Measurements from ENCODE around the gene GNAZ.

Gene GNAZ

DNA sequence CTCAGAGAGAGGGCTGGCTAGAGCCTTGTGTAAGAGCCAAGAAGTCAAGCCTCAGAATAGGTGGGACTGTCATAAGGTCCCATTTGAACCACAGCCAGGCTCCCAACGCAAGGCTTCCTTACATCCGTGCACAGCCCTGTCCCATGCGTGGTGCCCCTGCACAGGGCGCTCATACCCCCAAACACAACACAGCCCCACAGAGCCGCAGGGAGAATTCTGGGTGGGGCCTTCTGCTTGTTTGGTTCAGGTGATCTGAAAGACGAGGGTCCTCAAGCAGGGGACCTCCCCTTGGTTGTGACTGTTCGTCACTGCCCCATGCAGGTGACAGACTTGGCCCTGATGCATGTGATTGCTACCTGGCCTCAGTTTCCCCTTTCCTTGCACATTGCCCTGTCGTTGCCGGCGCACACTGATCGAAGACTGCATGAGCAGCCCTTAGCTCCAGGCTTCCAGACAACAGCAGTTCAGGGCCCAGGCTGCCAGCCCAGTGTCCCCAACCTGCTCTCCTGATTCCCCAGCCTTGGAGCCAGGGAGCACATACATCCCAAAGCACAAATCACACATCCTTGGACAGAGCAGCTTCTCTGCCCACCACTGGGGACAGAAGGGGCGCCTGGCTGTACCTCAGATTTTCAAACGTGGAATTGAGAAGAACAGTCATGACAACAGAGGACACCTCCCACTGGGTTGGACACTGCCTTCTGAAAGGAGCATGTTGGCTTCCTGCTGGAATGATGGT lies 22.1 kb downstream of the GNAZ start:
- peaks cover 15% of the 10 kb centered on the region for H3K27me3 ChIP-seq (replicated peaks; ENCODE audit: control insufficient read depth, insufficient read depth, low read length)
- H3K36me3 ChIP-seq (ENCODE audit: control insufficient read depth, insufficient read depth, low read length, severe bottlenecking), result no peaks in the 10 kb centered on the region
- no peaks in the 10 kb centered on the region for H3K4me1 ChIP-seq (ENCODE audit: control insufficient read depth, insufficient read depth, low read length)
- no peaks in the 10 kb centered on the region for H3K9me3 ChIP-seq (ENCODE audit: control insufficient read depth, low read length)
- DNase-seq (ENCODE audit: low read depth), result no peak
- no peak overlapping the region for H3K4me3 ChIP-seq (ENCODE audit: low read length)
- no peak overlapping the region for H3K9ac ChIP-seq (ENCODE audit: low read length)

DNA sequence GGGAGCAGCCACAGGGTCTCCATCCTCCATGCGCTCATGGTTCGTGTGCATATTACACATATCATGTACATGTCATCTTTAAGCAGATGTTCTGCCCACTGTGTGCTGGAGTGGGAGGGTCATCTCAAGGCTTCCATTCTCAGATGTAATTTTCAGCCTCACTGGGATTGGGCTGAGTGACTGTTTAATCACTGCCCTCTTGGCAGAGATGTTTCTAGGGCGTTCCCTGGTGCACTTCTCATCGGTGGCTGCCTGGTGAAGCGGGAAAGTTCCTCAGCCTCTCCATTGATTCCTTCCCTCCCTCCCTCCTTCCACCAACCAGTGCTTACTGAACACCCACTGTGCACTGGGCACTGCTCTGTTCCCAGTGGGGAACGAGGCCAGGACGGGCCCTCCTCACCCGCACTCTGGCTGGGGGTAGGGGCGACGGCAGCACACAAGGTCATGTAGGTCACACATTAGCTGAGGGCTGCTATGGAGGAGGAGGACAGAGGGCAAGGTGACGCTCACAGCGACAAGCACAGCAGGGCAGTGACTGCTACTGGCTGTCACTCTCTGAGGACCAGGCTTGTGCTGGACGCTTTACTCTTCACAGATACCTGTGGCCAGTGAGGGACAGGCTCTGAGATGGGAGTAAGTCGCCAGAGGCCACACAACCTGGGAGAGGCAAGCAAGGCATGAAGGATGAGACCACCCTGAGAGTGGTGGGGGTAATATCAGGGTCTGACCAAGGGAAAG lies 22.9 kb downstream of the GNAZ start:
- peaks cover 15% of the 10 kb centered on the region for H3K27me3 ChIP-seq (replicated peaks; ENCODE audit: control insufficient read depth, insufficient read depth, low read length)
- H3K4me1 ChIP-seq (ENCODE audit: control insufficient read depth, insufficient read depth, low read length), result no peaks in the 10 kb centered on the region
- no peak overlapping the region for H3K9ac ChIP-seq (ENCODE audit: low read length)
- no peaks in the 10 kb centered on the region for H3K9me3 ChIP-seq (ENCODE audit: control insufficient read depth, low read length)
- H3K4me3 ChIP-seq (ENCODE audit: low read length), result no peak overlapping the region
- no peak for DNase-seq (ENCODE audit: low read depth)
- no peaks in the 10 kb centered on the region for H3K36me3 ChIP-seq (ENCODE audit: control insufficient read depth, insufficient read depth, low read length, severe bottlenecking)

DNA sequence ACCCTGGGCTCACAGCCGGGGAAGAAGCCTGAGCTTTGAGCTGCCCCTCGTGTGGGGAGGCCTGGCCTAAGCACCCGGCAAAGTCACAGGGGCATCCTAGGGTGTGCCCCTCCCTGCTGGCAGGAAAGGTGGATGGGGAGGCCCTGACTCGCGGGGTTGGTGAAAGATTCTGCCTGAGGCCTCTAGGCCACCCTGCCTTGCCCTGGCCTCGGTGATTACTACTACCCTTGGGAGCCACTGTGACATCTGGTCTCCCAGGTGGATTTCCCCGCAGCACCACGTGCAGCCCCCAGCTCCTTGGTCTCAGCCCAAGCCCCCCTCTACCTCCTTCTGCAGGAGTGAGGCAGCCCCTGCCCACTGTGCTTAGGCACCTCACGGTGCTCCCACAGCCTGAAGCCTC lies 23.9 kb downstream of the GNAZ start:
- no peak for DNase-seq (ENCODE audit: low read depth)
- no peak overlapping the region for H3K4me3 ChIP-seq (ENCODE audit: low read length)
- no peak overlapping the region for H3K9ac ChIP-seq (ENCODE audit: low read length)
- no peaks in the 10 kb centered on the region for H3K4me1 ChIP-seq (ENCODE audit: control insufficient read depth, insufficient read depth, low read length)
- peaks cover 15% of the 10 kb centered on the region for H3K27me3 ChIP-seq (replicated peaks; ENCODE audit: control insufficient read depth, insufficient read depth, low read length)
- no peaks in the 10 kb centered on the region for H3K9me3 ChIP-seq (ENCODE audit: control insufficient read depth, low read length)
- no peaks in the 10 kb centered on the region for H3K36me3 ChIP-seq (ENCODE audit: control insufficient read depth, insufficient read depth, low read length, severe bottlenecking)

DNA sequence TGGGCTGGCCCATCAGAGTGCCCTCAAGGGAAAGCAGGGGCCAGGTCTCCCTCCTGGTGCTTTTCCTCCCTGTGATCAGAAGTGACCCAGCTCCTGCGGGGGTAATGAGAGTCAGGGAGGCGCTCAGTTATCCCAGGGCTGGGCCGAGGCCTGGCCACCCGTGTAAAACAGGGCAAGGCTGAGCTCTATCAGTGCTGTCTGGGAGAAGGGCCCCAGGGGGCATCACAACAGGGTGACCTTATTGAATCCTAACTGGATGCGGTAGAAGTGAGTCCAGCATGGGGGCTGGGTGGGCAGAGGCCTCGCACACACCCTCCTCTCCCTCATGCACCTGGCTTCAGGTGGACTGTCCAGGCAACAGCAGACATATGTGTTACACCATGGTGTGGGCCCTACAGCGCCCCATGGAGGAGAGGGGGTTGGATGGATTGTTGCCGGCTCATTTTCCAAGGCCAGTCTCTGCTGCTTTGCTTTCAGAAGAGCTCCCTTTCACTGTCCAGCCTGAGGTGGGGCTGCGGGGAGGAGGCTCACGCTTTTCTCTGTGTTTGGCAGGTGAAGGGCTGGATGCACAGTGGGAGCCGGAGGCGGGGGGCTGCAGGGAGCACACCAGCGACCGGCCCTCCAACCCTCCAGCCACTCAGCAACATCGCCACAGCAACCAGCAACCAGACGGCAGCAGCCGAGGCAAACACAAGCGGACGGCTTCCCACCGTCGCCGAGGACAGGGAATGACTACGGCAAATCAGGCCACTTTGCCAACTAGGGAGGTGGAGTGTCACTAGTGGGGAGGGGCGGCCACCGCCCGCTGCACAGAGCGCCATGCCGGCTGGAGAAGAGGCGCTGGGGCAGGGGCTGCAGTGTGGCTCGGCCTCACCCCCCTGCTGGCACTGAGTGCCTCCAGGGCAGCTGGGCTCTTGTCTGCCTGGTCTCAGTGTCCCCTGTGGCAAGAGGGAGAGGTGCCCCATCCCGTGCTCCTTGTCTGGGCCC lies 24.7 kb downstream of the GNAZ start:
- peaks cover 12% of the 10 kb centered on the region for H3K27me3 ChIP-seq (replicated peaks; ENCODE audit: control insufficient read depth, insufficient read depth, low read length)
- no peaks in the 10 kb centered on the region for H3K4me1 ChIP-seq (ENCODE audit: control insufficient read depth, insufficient read depth, low read length)
- no peak overlapping the region for H3K9ac ChIP-seq (ENCODE audit: low read length)
- no peak overlapping the region for H3K4me3 ChIP-seq (ENCODE audit: low read length)
- no peaks in the 10 kb centered on the region for H3K9me3 ChIP-seq (ENCODE audit: control insufficient read depth, low read length)
- no peaks in the 10 kb centered on the region for H3K36me3 ChIP-seq (ENCODE audit: control insufficient read depth, insufficient read depth, low read length, severe bottlenecking)
- DNase-seq (ENCODE audit: low read depth), result no peak

- no peak overlapping the region for H3K4me3 ChIP-seq (ENCODE audit: low read length)
- DNase-seq (ENCODE audit: low read depth), result no peak
- H3K36me3 ChIP-seq (ENCODE audit: control insufficient read depth, insufficient read depth, low read length, severe bottlenecking), result no peaks in the 10 kb centered on the region
- H3K4me1 ChIP-seq (ENCODE audit: control insufficient read depth, insufficient read depth, low read length), result no peaks in the 10 kb centered on the region
- no peaks in the 10 kb centered on the region for H3K9me3 ChIP-seq (ENCODE audit: control insufficient read depth, low read length)
- peaks cover 9% of the 10 kb centered on the region for H3K27me3 ChIP-seq (replicated peaks; ENCODE audit: control insufficient read depth, insufficient read depth, low read length)
- H3K9ac ChIP-seq (ENCODE audit: low read length), result no peak overlapping the region
Measured at GRCh38 chr22:23095733-23096342, 25.5 kb downstream of the GNAZ start.

GRCh38 chr22:23097412-23098229 lies 27.3 kb downstream of the GNAZ start:
- Histone ChIP-seq H3K27me3 (replicated peaks; ENCODE audit: control insufficient read depth, insufficient read depth, low read length) (peaks cover 4% of the 10 kb centered on the region), H3K4me1 (ENCODE audit: control insufficient read depth, insufficient read depth, low read length) (no peaks in the 10 kb centered on the region), H3K9ac (ENCODE audit: low read length) (no peak overlapping the region), H3K36me3 (ENCODE audit: control insufficient read depth, insufficient read depth, low read length, severe bottlenecking) (no peaks in the 10 kb centered on the region), H3K4me3 (ENCODE audit: low read length) (no peak overlapping the region), H3K9me3 (ENCODE audit: control insufficient read depth, low read length) (no peaks in the 10 kb centered on the region)
- DNase-seq (ENCODE audit: low read depth), result no peak

GRCh38 chr22:23098230-23098705 lies 27.9 kb downstream of the GNAZ start:
- DNase-seq (ENCODE audit: low read depth), result peak; percentile 25
- no peaks in the 10 kb centered on the region for H3K36me3 ChIP-seq (ENCODE audit: control insufficient read depth, insufficient read depth, low read length, severe bottlenecking)
- H3K9me3 ChIP-seq (ENCODE audit: control insufficient read depth, low read length), result no peaks in the 10 kb centered on the region
- no peak overlapping the region for H3K9ac ChIP-seq (ENCODE audit: low read length)
- H3K27me3 ChIP-seq (replicated peaks; ENCODE audit: control insufficient read depth, insufficient read depth, low read length), result peaks cover 4% of the 10 kb centered on the region
- H3K4me3 ChIP-seq (ENCODE audit: low read length), result no peak overlapping the region
- no peaks in the 10 kb centered on the region for H3K4me1 ChIP-seq (ENCODE audit: control insufficient read depth, insufficient read depth, low read length)

DNA sequence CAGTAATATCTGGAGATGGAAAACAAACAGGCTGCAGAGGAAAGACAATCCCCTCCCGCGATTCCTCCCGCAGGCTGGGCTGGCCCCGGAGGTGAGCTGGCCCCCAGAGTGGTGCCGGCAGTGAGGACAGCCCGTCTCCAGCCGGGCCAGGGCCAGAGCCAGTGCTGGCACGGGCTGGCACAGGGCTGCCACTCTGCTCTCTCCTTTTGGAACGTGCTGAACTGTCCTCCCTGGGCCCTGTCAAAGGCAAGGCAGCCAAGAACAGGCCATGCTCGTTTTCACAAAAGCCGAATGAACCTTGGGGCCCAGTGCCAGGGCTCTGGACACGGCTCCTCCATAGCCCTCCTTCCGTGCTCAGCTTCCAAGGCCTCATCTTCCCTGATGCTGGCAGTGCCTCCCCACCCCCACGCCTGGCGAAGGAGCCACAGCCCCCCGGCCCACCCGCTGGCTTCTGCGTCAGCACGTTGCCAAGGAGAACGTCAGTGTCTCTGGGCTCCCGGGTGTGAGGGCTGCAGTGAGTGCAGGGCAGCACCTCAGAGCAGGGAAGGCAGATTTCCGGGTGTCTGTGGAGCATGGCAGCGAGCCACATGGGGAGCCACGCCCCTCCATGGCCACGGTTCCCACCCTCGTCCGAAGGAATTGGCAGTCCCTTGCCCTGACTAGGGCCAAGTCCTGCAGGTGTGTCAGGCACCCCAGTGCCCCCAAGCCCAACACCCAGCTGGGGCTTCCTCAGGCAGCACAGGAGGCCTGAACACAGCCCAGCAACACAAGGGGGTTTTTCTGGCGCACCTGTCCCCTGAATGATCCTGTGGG lies 28.6 kb downstream of the GNAZ start:
- Histone ChIP-seq H3K4me1 (ENCODE audit: control insufficient read depth, insufficient read depth, low read length) (no peaks in the 10 kb centered on the region), H3K36me3 (ENCODE audit: control insufficient read depth, insufficient read depth, low read length, severe bottlenecking) (no peaks in the 10 kb centered on the region), H3K27me3 (replicated peaks; ENCODE audit: control insufficient read depth, insufficient read depth, low read length) (peaks cover 8% of the 10 kb centered on the region), H3K9me3 (ENCODE audit: control insufficient read depth, low read length) (no peaks in the 10 kb centered on the region), H3K4me3 (ENCODE audit: low read length) (no peak overlapping the region), H3K9ac (ENCODE audit: low read length) (no peak overlapping the region)
- DNase-seq (ENCODE audit: low read depth), result no peak

DNA sequence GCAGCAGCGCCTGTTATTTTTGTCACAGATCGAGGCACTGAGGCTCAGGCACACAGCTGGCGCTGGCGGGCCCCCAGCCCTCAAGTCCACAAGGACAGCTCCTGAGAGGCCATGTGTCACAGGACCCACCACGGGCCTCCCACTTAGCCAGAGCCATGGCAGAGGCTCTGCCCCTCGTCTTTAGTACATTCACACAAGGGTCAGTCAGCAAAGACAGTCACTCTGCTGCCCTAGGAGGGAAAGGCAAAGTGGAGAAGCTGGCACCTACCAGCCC lies 29.1 kb downstream of the GNAZ start:
- no peak overlapping the region for H3K4me3 ChIP-seq (ENCODE audit: low read length)
- DNase-seq (ENCODE audit: low read depth), result no peak
- no peaks in the 10 kb centered on the region for H3K4me1 ChIP-seq (ENCODE audit: control insufficient read depth, insufficient read depth, low read length)
- no peaks in the 10 kb centered on the region for H3K36me3 ChIP-seq (ENCODE audit: control insufficient read depth, insufficient read depth, low read length, severe bottlenecking)
- no peaks in the 10 kb centered on the region for H3K9me3 ChIP-seq (ENCODE audit: control insufficient read depth, low read length)
- H3K9ac ChIP-seq (ENCODE audit: low read length), result no peak overlapping the region
- peaks cover 5% of the 10 kb centered on the region for H3K27me3 ChIP-seq (replicated peaks; ENCODE audit: control insufficient read depth, insufficient read depth, low read length)

Data from adipocyte (in vitro differentiated cells).